Neural progenitor cell (in vitro differentiated cells): ENCODE data around the gene WNT3A. TPM values are rescaled to one million over a fixed set of nuclear protein-coding genes. Genes with fewer than 3 reads are reported as not detected.

Experiments used
- DNase-seq: peaks from one replicate; pipeline ENCODE4 v3.0.0-alpha.2; 2016; ENCODE audit warnings: low spot score
- H2AFZ ChIP-seq: fragments of 200-600 bp; sonication (generic); replicated peaks from 2 replicates; pipeline ENCODE4 v1.6.1; 2016; ENCODE audit warnings: antibody characterized with exemption
- H3F3A ChIP-seq: fragments of 200-600 bp; sonication (generic); 2 replicates; pipeline ENCODE4 v1.6.1; 2016; ENCODE audit warnings: antibody characterized with exemption, low read depth
- H3K27ac ChIP-seq: fragments of 200-600 bp; sonication (generic); 2 replicates; pipeline ENCODE4 v1.5.1; 2016; ENCODE audit warnings: mild to moderate bottlenecking
- H3K27me3 ChIP-seq: fragments of 200-600 bp; sonication (generic); 2 replicates; pipeline ENCODE4 v1.6.1; 2016; ENCODE audit warnings: mild to moderate bottlenecking, moderate library complexity
- H3K36me3 ChIP-seq: fragments of 200-600 bp; sonication (generic); 2 replicates; pipeline ENCODE4 v1.5.1; 2016
- H3K4me1 ChIP-seq: fragments of 200-600 bp; sonication (generic); 2 replicates; pipeline ENCODE4 v1.6.1; 2016; ENCODE audit warnings: mixed run types
- H3K4me2 ChIP-seq: fragments of 200-600 bp; sonication (generic); 2 replicates; pipeline ENCODE4 v1.6.1; 2016
- H3K4me3 ChIP-seq: fragments of 200-600 bp; sonication (generic); 2 replicates; pipeline ENCODE4 v1.5.1; 2016
- H3K79me2 ChIP-seq: fragments of 200-600 bp; sonication (generic); 2 replicates; pipeline ENCODE4 v1.6.1; 2016; ENCODE audit warnings: low read depth
- H3K9ac ChIP-seq: fragments of 200-600 bp; sonication (generic); 2 replicates; pipeline ENCODE4 v1.6.1; 2016
- H3K9me3 ChIP-seq: fragments of 200-600 bp; sonication (generic); 2 replicates; pipeline ENCODE4 v1.5.1; 2016; ENCODE audit warnings: low read depth
- H4K20me1 ChIP-seq: fragments of 200-600 bp; sonication (generic); 2 replicates; pipeline ENCODE4 v1.6.1; 2016; ENCODE audit warnings: low read depth
- H3K27ac Mint-ChIP-seq: 3 replicates; pipeline ENCODE4 v1.8.0; 2021; ENCODE audit warnings: mixed read lengths
- H3K27me3 Mint-ChIP-seq: 2 replicates; pipeline ENCODE4 v1.8.0; 2022; ENCODE audit warnings: low read depth, mild to moderate bottlenecking, inconsistent platforms, moderate library complexity, mixed read lengths; ENCODE audit not compliant: insufficient read depth
- H3K36me3 Mint-ChIP-seq: 3 replicates; pipeline ENCODE4 v1.8.0; 2021; ENCODE audit warnings: mixed read lengths
- H3K4me1 Mint-ChIP-seq: 3 replicates; pipeline ENCODE4 v1.8.0; 2021; ENCODE audit warnings: mixed read lengths
- H3K4me3 Mint-ChIP-seq: 3 replicates; pipeline ENCODE4 v1.8.0; 2021; ENCODE audit warnings: mild to moderate bottlenecking, moderate library complexity, mixed read lengths
- H3K9me3 Mint-ChIP-seq: 3 replicates; pipeline ENCODE4 v1.8.0; 2020; ENCODE audit warnings: mixed read lengths
- CTCF ChIP-seq: fragments of 200-600 bp; sonication (generic); IDR thresholded peaks from 2 replicates; pipeline ENCODE4 v1.5.1; 2017; ENCODE audit warnings: antibody characterized with exemption, mild to moderate bottlenecking
- EZH2 ChIP-seq: fragments of 200-600 bp; sonication (generic); IDR thresholded peaks from 2 replicates; pipeline ENCODE4 v1.6.1; 2017; ENCODE audit warnings: antibody characterized with exemption, mild to moderate bottlenecking, moderate library complexity
- EZH2phosphoT487 ChIP-seq: fragments of 200-600 bp; sonication (generic); IDR thresholded peaks from 2 replicates; pipeline ENCODE4 v1.6.1; 2017; ENCODE audit warnings: antibody characterized with exemption
- total RNA-seq: library from RNA; depleted of rRNA; stranded (reverse); fragments of >200 nt; gene quantifications from 2 replicates; pipeline ENCODE4 v1.2.3, GENCODE V29; 2015; ENCODE audit warnings: low replicate concordance

Gene WNT3A
- total RNA-seq, 1 donor from 2014 or later: not detected

- DNase-seq: no peak
- Mint-ChIP-seq H3K27me3 (peaks cover 19% of the 10 kb centered on the region), H3K9me3 (peaks cover 2% of the 10 kb centered on the region)
Observed at GRCh38 chr1:228045405-228045804, 38.6 kb downstream of the WNT3A start.

GRCh38 chr1:228045871-228046270, 39.1 kb downstream of the WNT3A start:
- Histone ChIP-seq H3K4me1 (no peaks in the 10 kb centered on the region), H3K27ac (no peak overlapping the region), H3F3A (no peaks in the 10 kb centered on the region), H3K9me3 (no peaks in the 10 kb centered on the region), H4K20me1 (no peaks in the 10 kb centered on the region), H3K4me3 (no peak overlapping the region), H3K9ac (no peak overlapping the region), H3K27me3 (peaks cover 80% of the 10 kb centered on the region), H3K79me2 (no peaks in the 10 kb centered on the region), H2AFZ (no peak overlapping the region), H3K36me3 (no peaks in the 10 kb centered on the region), H3K4me2 (no peak overlapping the region)
- Mint-ChIP-seq H3K27ac (peak overlapping the region; percentile 76), H3K27me3 (peaks cover 20% of the 10 kb centered on the region), H3K4me1 (peaks cover 35% of the 10 kb centered on the region), H3K36me3 (peaks cover 7% of the 10 kb centered on the region), H3K9me3 (peaks cover 3% of the 10 kb centered on the region), H3K4me3 (no peak overlapping the region)
- TF ChIP-seq CTCF (no peak), EZH2phosphoT487 (no peak), EZH2 (no peak)
- DNase-seq: no peak

More at GRCh38 chr1:228045405-228045804, 38.6 kb downstream of the WNT3A start:
- Histone ChIP-seq H3K27ac (no peak overlapping the region), H2AFZ (no peak overlapping the region), H3K9me3 (no peaks in the 10 kb centered on the region), H3K79me2 (no peaks in the 10 kb centered on the region), H3K4me2 (no peak overlapping the region), H3K4me3 (no peak overlapping the region), H3K9ac (no peak overlapping the region), H4K20me1 (no peaks in the 10 kb centered on the region), H3F3A (no peaks in the 10 kb centered on the region), H3K36me3 (no peaks in the 10 kb centered on the region), H3K4me1 (no peaks in the 10 kb centered on the region), H3K27me3 (peaks cover 80% of the 10 kb centered on the region)
- Mint-ChIP-seq H3K36me3 (peaks cover 7% of the 10 kb centered on the region), H3K4me3 (no peak overlapping the region), H3K4me1 (peaks cover 34% of the 10 kb centered on the region), H3K27ac (peak overlapping the region; percentile 43)
- TF ChIP-seq EZH2: no peak
- TF ChIP-seq EZH2phosphoT487: no peak
- no peak for TF ChIP-seq CTCF

GRCh38 chr1:228046421-228047182, 39.8 kb downstream of the WNT3A start:
- DNase-seq: no peak
- Mint-ChIP-seq H3K36me3 (peaks cover 15% of the 10 kb centered on the region), H3K27me3 (peaks cover 24% of the 10 kb centered on the region)

More at GRCh38 chr1:228046421-228047182, 39.8 kb downstream of the WNT3A start:
- H4K20me1 ChIP-seq: no peaks in the 10 kb centered on the region
- no peaks in the 10 kb centered on the region for H3K79me2 ChIP-seq
- no peak overlapping the region for H3K9ac ChIP-seq
- peaks cover 80% of the 10 kb centered on the region for H3K27me3 ChIP-seq
- no peaks in the 10 kb centered on the region for H3K36me3 ChIP-seq
- peak overlapping the region; percentile 1 for H3K4me3 Mint-ChIP-seq
- no peak overlapping the region for H3K4me2 ChIP-seq
- no peak overlapping the region for H3K27ac ChIP-seq
- H3K9me3 ChIP-seq: no peaks in the 10 kb centered on the region
- H3K4me1 Mint-ChIP-seq: peaks cover 35% of the 10 kb centered on the region
- H3K27ac Mint-ChIP-seq: peak overlapping the region; percentile 76
- peaks cover 5% of the 10 kb centered on the region for H3K9me3 Mint-ChIP-seq
- TF ChIP-seq EZH2phosphoT487 (no peak), CTCF (no peak), EZH2 (no peak)
- no peaks in the 10 kb centered on the region for H3K4me1 ChIP-seq
- H3F3A ChIP-seq: no peaks in the 10 kb centered on the region
- no peak overlapping the region for H2AFZ ChIP-seq
- H3K4me3 ChIP-seq: no peak overlapping the region
